GM21529 (cell line): ENCODE measurements around the gene ERMAP.
"Not testable (repeated sequence)": the region's sequence is repeated elsewhere in the genome, so short reads cannot be mapped to it uniquely, and the experiment has no call there.

ENCODE experiments used
- ATAC-seq: cut with Tn5 transposase; IDR thresholded peaks from one replicate; pipeline ENCODE4 v1.9.1; 2021; ENCODE audit not compliant: unreplicated experiment

The ERMAP gene

GRCh38 chr1:42807056-42807668 is 9.8 kb upstream of the ERMAP start:
- ATAC-seq = no peak

- not testable (repeated sequence) for ATAC-seq
These were observed 2.1 kb upstream of the ERMAP start for GRCh38 chr1:42814815-42815214.

- ATAC-seq = no peak
These were observed 859 bp upstream of the ERMAP start for GRCh38 chr1:42815941-42816584.

GRCh38 chr1:42817440-42817767 is 482 bp downstream of the ERMAP start:
- no peak for ATAC-seq

- no peak for ATAC-seq
These were observed 1.1 kb downstream of the ERMAP start for GRCh38 chr1:42817976-42818375.

- ATAC-seq = no peak
These were observed 3.9 kb downstream of the ERMAP start for GRCh38 chr1:42820813-42821212.

GRCh38 chr1:42821690-42822089 is 4.8 kb downstream of the ERMAP start:
- no peak for ATAC-seq

- no peak for ATAC-seq
These were observed 6.0 kb downstream of the ERMAP start for GRCh38 chr1:42822800-42823392.

- ATAC-seq = no peak
These were observed 7.6 kb downstream of the ERMAP start for GRCh38 chr1:42824481-42825035.

GRCh38 chr1:42825036-42825851 is 8.3 kb downstream of the ERMAP start:
- no peak for ATAC-seq

- no peak for ATAC-seq
These were observed 13.7 kb downstream of the ERMAP start for GRCh38 chr1:42830631-42831030.

GRCh38 chr1:42831273-42831672 is 14.4 kb downstream of the ERMAP start:
- ATAC-seq = no peak

GRCh38 chr1:42832641-42833240 is 15.8 kb downstream of the ERMAP start:
- no peak for ATAC-seq

- ATAC-seq = no peak
These were observed 17.1 kb downstream of the ERMAP start for GRCh38 chr1:42833981-42834380.

- no peak for ATAC-seq
These were observed 17.9 kb downstream of the ERMAP start for GRCh38 chr1:42834803-42835202.

- no peak for ATAC-seq
These were observed 18.5 kb downstream of the ERMAP start for GRCh38 chr1:42835422-42835821.

- no peak for ATAC-seq
These were observed 20.8 kb downstream of the ERMAP start for GRCh38 chr1:42837709-42838108.

- no peak for ATAC-seq
These were observed 21.7 kb downstream of the ERMAP start for GRCh38 chr1:42838482-42839190.

GRCh38 chr1:42841010-42841409 is 24.1 kb downstream of the ERMAP start:
- no peak for ATAC-seq

GRCh38 chr1:42841440-42842147 is 24.7 kb downstream of the ERMAP start:
- no peak for ATAC-seq
